H1 (cell line): Measurements from ENCODE around the gene CYB561A3. TPM values are rescaled to one million over a fixed set of nuclear protein-coding genes. Genes with fewer than 3 reads are reported as not detected.

ENCODE experiments used
- CTCF ChIA-PET: fragments of 300-600 bp; sonication (Branson Sonifier 250); formaldehyde crosslinking; loops from one replicate; lab custom pipeline; 2021; ENCODE audit not compliant: partially characterized antibody; lab: Charles Lee
- POLR2A ChIA-PET: fragments of 300-600 bp; sonication (Branson Sonifier 250); formaldehyde crosslinking; loops from one replicate; lab custom pipeline; 2021; ENCODE audit warnings: inconsistent platforms; ENCODE audit not compliant: partially characterized antibody; lab: Charles Lee
- DNase-seq, 2 experiments: peaks; one replicate each; pipeline versions ENCODE4 v3.0.0 to v3.0.0-alpha.2; 2010 to 2022; ENCODE audit warnings: low spot score in 2 of 2, low read depth in 1 of 2, mixed read lengths in 1 of 2
- FAIRE-seq: peaks from 2 replicates; lab custom pipeline; 2011; peaks lifted over from hg19 to GRCh38; lab: Jason Lieb, UNC
- H2AFZ ChIP-seq: 2 replicates; pipeline ENCODE4 v1.8.1; 2012; ENCODE audit warnings: low read length, inconsistent platforms
- H2AK5ac ChIP-seq: 2 replicates; pipeline ENCODE4 v1.6.1; 2013; ENCODE audit warnings: low read depth, low read length
- H2BK120ac ChIP-seq: replicated peaks from 2 replicates; pipeline ENCODE3; 2013; ENCODE audit warnings: low read depth, low read length, inconsistent platforms
- H2BK12ac ChIP-seq: 2 replicates; pipeline ENCODE4 v1.6.1; 2013; ENCODE audit warnings: low read depth, low read length
- H2BK15ac ChIP-seq: 2 replicates; pipeline ENCODE4 v1.6.1; 2013; ENCODE audit warnings: low read length
- H2BK20ac ChIP-seq: 2 replicates; pipeline ENCODE4 v1.6.1; 2013; ENCODE audit warnings: low read length
- H2BK5ac ChIP-seq: 2 replicates; pipeline ENCODE4 v1.6.1; 2013; ENCODE audit warnings: low read depth, low read length
- H3K14ac ChIP-seq: 2 replicates; pipeline ENCODE4 v1.6.1; 2013; ENCODE audit warnings: inconsistent platforms; ENCODE audit not compliant: insufficient read length
- H3K18ac ChIP-seq: 2 replicates; pipeline ENCODE4 v1.6.1; 2013; ENCODE audit warnings: low read length; ENCODE audit errors: extremely low read depth
- H3K23ac ChIP-seq: 2 replicates; pipeline ENCODE4 v1.6.1; 2013; ENCODE audit warnings: inconsistent platforms; ENCODE audit not compliant: insufficient read length
- H3K23me2 ChIP-seq: 2 replicates; pipeline ENCODE4 v1.6.1; 2013; ENCODE audit warnings: low read depth, low read length
- H3K27ac ChIP-seq: 2 replicates; pipeline ENCODE4 v1.6.1; 2011; ENCODE audit warnings: low read depth, low read length, inconsistent platforms
- H3K27me3 ChIP-seq, 4 experiments: replicated peaks in 1 of 4; 1 replicate in 1 of 4; 2 replicates in 3 of 4; pipeline versions ENCODE4 v1.6.1 to v1.8.1; 2011 to 2013; ENCODE audit warnings: low read length in 3 of 4, mild to moderate bottlenecking in 3 of 4, inconsistent platforms in 2 of 4, mixed read lengths in 2 of 4, moderate library complexity in 1 of 4; ENCODE audit not compliant: control insufficient read depth in 3 of 4, insufficient read depth in 3 of 4; ENCODE audit errors: extremely low read depth in 1 of 4
- H3K36me3 ChIP-seq, 4 experiments: 2 replicates each; pipeline versions ENCODE4 v1.6.1 to v1.8.1; 2011 to 2013; ENCODE audit warnings: mild to moderate bottlenecking in 4 of 4, low read length in 3 of 4, moderate library complexity in 2 of 4, control low read depth in 1 of 4, inconsistent platforms in 1 of 4; ENCODE audit not compliant: insufficient read depth in 4 of 4, control insufficient read depth in 2 of 4
- H3K4ac ChIP-seq: replicated peaks from 2 replicates; pipeline ENCODE3; 2013; ENCODE audit warnings: low read length, low read depth, mixed read lengths, inconsistent platforms; ENCODE audit not compliant: insufficient read length
- H3K4me1 ChIP-seq, 4 experiments: replicated peaks in 1 of 4; 1 replicate in 1 of 4; 2 replicates in 3 of 4; pipeline versions ENCODE4 v1.6.1 to v1.8.1; 2011 to 2013; ENCODE audit warnings: low read length in 3 of 4, inconsistent platforms in 2 of 4, mixed read lengths in 1 of 4; ENCODE audit not compliant: insufficient read depth in 4 of 4, control insufficient read depth in 3 of 4
- H3K4me2 ChIP-seq, 2 experiments: 2 replicates each; pipeline versions ENCODE4 v1.6.1 to v1.8.1; 2011 to 2013; ENCODE audit warnings: low read depth in 2 of 2, low read length in 2 of 2, control low read depth in 1 of 2, inconsistent platforms in 1 of 2, mild to moderate bottlenecking in 1 of 2; ENCODE audit not compliant: insufficient read depth in 1 of 2
- H3K4me3 ChIP-seq, 4 experiments: fragments of 200-600, 300-600 bp in 1 of 4; sonication (generic), shearing (Covaris generic), sonication (Bioruptor Twin) in 1 of 4; 2 replicates each; pipeline versions ENCODE4 v1.5.1 to v1.8.1; 2011 to 2016; ENCODE audit warnings: low read length in 4 of 4, low read depth in 3 of 4, control low read depth in 2 of 4, inconsistent platforms in 2 of 4, mild to moderate bottlenecking in 2 of 4, mixed read lengths in 1 of 4, moderate library complexity in 1 of 4; ENCODE audit not compliant: insufficient read depth in 2 of 4; ENCODE audit errors: extremely low read depth in 1 of 4
- H3K56ac ChIP-seq: replicated peaks from 2 replicates; pipeline ENCODE3; 2013; ENCODE audit warnings: low read depth, mild to moderate bottlenecking, mixed read lengths, low read length, inconsistent platforms; ENCODE audit not compliant: insufficient read length
- H3K79me1 ChIP-seq: 2 replicates; pipeline ENCODE4 v1.6.1; 2013; ENCODE audit warnings: low read depth, low read length, control low read depth
- H3K79me2 ChIP-seq, 2 experiments: 2 replicates each; pipeline versions ENCODE4 v1.6.1 to v1.8.1; 2012 to 2013; ENCODE audit warnings: low read length in 2 of 2, mild to moderate bottlenecking in 2 of 2, inconsistent platforms in 1 of 2; ENCODE audit not compliant: insufficient read depth in 2 of 2, control insufficient read depth in 1 of 2
- H3K9ac ChIP-seq, 4 experiments: replicated peaks in 1 of 4; 1 replicate in 1 of 4; 2 replicates in 3 of 4; pipeline versions ENCODE4 v1.6.1 to v1.8.1; 2011 to 2013; ENCODE audit warnings: low read depth in 3 of 4, low read length in 3 of 4, control low read depth in 2 of 4, mild to moderate bottlenecking in 2 of 4, moderate library complexity in 2 of 4, inconsistent platforms in 1 of 4; ENCODE audit errors: extremely low read depth in 1 of 4
- H3K9me3 ChIP-seq, 2 experiments: 2 replicates each; pipeline versions ENCODE4 v1.6.1 to v1.8.1; 2012 to 2013; ENCODE audit warnings: mild to moderate bottlenecking in 2 of 2, moderate library complexity in 2 of 2, control low read depth in 1 of 2, inconsistent platforms in 1 of 2, low read depth in 1 of 2, low read length in 1 of 2, mixed read lengths in 1 of 2; ENCODE audit not compliant: insufficient read depth in 2 of 2
- H4K20me1 ChIP-seq, 2 experiments: replicated peaks in 1 of 2; 2 replicates each; pipeline versions ENCODE3 to v1.8.1; 2011 to 2013; ENCODE audit warnings: inconsistent platforms in 2 of 2, low read length in 2 of 2, mild to moderate bottlenecking in 1 of 2; ENCODE audit not compliant: insufficient read depth in 2 of 2, control insufficient read depth in 1 of 2
- H4K5ac ChIP-seq: 2 replicates; pipeline ENCODE4 v1.6.1; 2013; ENCODE audit warnings: low read length, low read depth, mixed read lengths, inconsistent platforms; ENCODE audit not compliant: insufficient read length
- H4K8ac ChIP-seq: 2 replicates; pipeline ENCODE4 v1.8.0; 2013; ENCODE audit warnings: mild to moderate bottlenecking, moderate library complexity, low read length, inconsistent platforms; ENCODE audit not compliant: insufficient read depth; ENCODE audit errors: extremely low read depth
- H4K91ac ChIP-seq: replicated peaks from 2 replicates; pipeline ENCODE3; 2013; ENCODE audit warnings: low read length, mixed read lengths, inconsistent platforms; ENCODE audit not compliant: insufficient read length
- CHD2 ChIP-seq: IDR thresholded peaks from 2 replicates; pipeline ENCODE4 v1.6.1; 2012; ENCODE audit warnings: low read length, improper control_type of control experiment
- POLR2A ChIP-seq, 2 experiments: IDR thresholded peaks; 1 replicate in 1 of 2; 2 replicates in 1 of 2; pipeline ENCODE4 v1.6.1; 2011; ENCODE audit warnings: low read depth in 2 of 2, low read length in 2 of 2, mild to moderate bottlenecking in 2 of 2; ENCODE audit errors: control extremely low read depth in 1 of 2
- WGBS, 2 experiments: shearing (Covaris generic) in 1 of 2; methylation state at CpG; one replicate each; pipeline versions ENCODE4 v1.1.6 to v1.1.7; 2013 to 2015; ENCODE audit warnings: low lambda C conversion rate in 2 of 2, mixed read lengths in 2 of 2, inconsistent platforms in 1 of 2, low coverage in 1 of 2, missing lambda C conversion rate in 1 of 2; ENCODE audit not compliant: insufficient replicate concordance in 2 of 2, insufficient coverage in 1 of 2, insufficient read length in 1 of 2; ENCODE audit errors: extremely low coverage in 1 of 2, missing lambda C conversion rate in 1 of 2; 5-methylcytosine and 5-hydroxymethylcytosine counted together
- polyA plus RNA-seq, 7 experiments: library from polyadenylated mRNA; depleted of rRNA in 3 of 7; stranded (reverse) in 5 of 7; unstranded in 2 of 7; fragments of >200 nt in 5 of 7; fragments of 200-250 nt in 2 of 7; gene quantifications; 1 replicate in 5 of 7; 2 replicates in 1 of 7; 4 replicates in 1 of 7; pipeline versions ENCODE4 v1.2.1 to v1.2.3, GENCODE V29; 2011 to 2013; ENCODE audit warnings: missing spikeins in 2 of 7, mixed read lengths in 2 of 7
- total RNA-seq: library from RNA; stranded (reverse); fragmentation: NEBNext Ultra II Directional; extraction: Animal tissue kit (Norgen Biotek cat#: 25700); gene quantifications from 2 replicates; pipeline ENCODE4 v1.2.1, GENCODE V29; 2021

CYB561A3 gene
- total and polyA plus RNA-seq, 2 of the 8 experiments (the other 6 are each of a cell fraction or from before 2014, with no cell fraction given): 29.6 to 41.2 TPM

DNA sequence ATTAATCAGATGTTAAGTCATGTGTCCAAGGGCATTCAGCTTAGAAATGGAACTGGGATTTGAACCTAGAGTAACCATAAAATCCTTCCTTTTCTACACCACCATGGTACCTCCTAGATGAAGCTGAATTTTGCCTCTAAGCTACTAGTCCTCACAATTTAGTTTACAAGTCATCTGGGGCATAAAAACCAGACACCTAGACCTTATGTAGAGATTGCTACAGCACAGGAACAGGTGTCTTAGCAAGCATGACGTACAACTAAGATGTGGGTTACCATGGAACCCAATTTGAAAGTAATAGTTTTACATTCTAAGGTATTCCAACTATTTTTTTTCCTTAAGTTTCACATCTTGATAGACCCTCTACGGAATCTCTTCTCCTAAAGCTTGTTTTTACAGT lies 39.9 kb upstream of the CYB561A3 start:
- no peak overlapping the region for H3K56ac ChIP-seq
- H3K79me1 ChIP-seq: no peaks in the 10 kb centered on the region
- H3K9ac ChIP-seq: no peak overlapping the region
- POLR2A ChIA-PET: interaction anchor here (0.8 to 5.4 kb wide), 18 partner anchors 10 to 460 kb away, joined by 3 to 60 read pairs (median 6); partner anchors contain the start of genes CPSF7, CYB561A3, SDHAF2 and TKFC
- H3K18ac ChIP-seq: no peak overlapping the region
- H3K79me2 ChIP-seq: no peaks in the 10 kb centered on the region
- H2BK120ac ChIP-seq: no peak overlapping the region
- no peak for DNase-seq
- H2BK20ac ChIP-seq: no peak overlapping the region
- no peak for FAIRE-seq
- H3K23ac ChIP-seq: no peak overlapping the region
- no peak overlapping the region for H2BK15ac ChIP-seq
- no peak overlapping the region for H3K4ac ChIP-seq
- no peaks in the 10 kb centered on the region for H3K27me3 ChIP-seq
- no peak overlapping the region for H3K4me2 ChIP-seq
- H2BK12ac ChIP-seq: no peak overlapping the region
- H3K23me2 ChIP-seq: no peaks in the 10 kb centered on the region
- TF ChIP-seq POLR2A (IDR thresholded peaks at IDR 0.05; ENCODE audit: control extremely low read depth in 1 of 2, low read depth in 2 of 2, low read length in 2 of 2) (peak in 1 of 2 experiments; percentile 15; a peak in 1 of 3 replicates), CHD2 (no peak)
- TF ChIP-seq, all 59 proteins: peak for 1
- no peaks in the 10 kb centered on the region for H3K4me1 ChIP-seq
- H4K20me1 ChIP-seq: peaks cover 0 to 4% of the 10 kb centered on the region in 2 experiments
- no peaks in the 10 kb centered on the region for H3K9me3 ChIP-seq
- H4K91ac ChIP-seq: no peak overlapping the region
- peaks cover 21 to 53% (median 44%) of the 10 kb centered on the region in 4 experiments for H3K36me3 ChIP-seq
- CTCF ChIA-PET: interaction anchor here (0.6 to 3.1 kb wide), 7 partner anchors 8 to 70 kb away, joined by 4 to 11 read pairs (median 5); partner anchors contain the start of genes CPSF7, SDHAF2 and TMEM216
- H3K4me3 ChIP-seq: no peak overlapping the region
- no peak overlapping the region for H2BK5ac ChIP-seq
- no peak overlapping the region for H4K5ac ChIP-seq
- no peak overlapping the region for H4K8ac ChIP-seq
- no peak overlapping the region for H3K27ac ChIP-seq
- no peak overlapping the region for H2AFZ ChIP-seq
- H3K14ac ChIP-seq: no peak overlapping the region
- no peak overlapping the region for H2AK5ac ChIP-seq
- WGBS, 2 experiments: 90% methylated on average over 2 of the region's 2 CpGs; no CpG with 5 or more reads in 1 of the 2 experiments
